Neutrophil (primary cell): ENCODE measurements around the gene FBRSL1.
"Not testable (repeated sequence)": the region's sequence is repeated elsewhere in the genome, so short reads cannot be mapped to it uniquely, and the experiment has no call there.

Experiments
- H3K27ac ChIP-seq: fragments of 200-600 bp; sonication (generic); 2 replicates; pipeline ENCODE4 v1.5.1; 2016; ENCODE audit warnings: mild to moderate bottlenecking, moderate library complexity
- H3K27me3 ChIP-seq: fragments of 200-600 bp; sonication (generic); 2 replicates; pipeline ENCODE4 v1.6.0; 2016; ENCODE audit warnings: mild to moderate bottlenecking
- H3K36me3 ChIP-seq: fragments of 200-600 bp; sonication (generic); 2 replicates; pipeline ENCODE4 v1.5.1; 2017
- H3K4me1 ChIP-seq, 2 experiments: fragments of 200-600 bp in 1 of 2; sonication (generic) in 1 of 2; 1 replicate in 1 of 2; 2 replicates in 1 of 2; pipeline versions ENCODE4 v1.5.1 to v1.6.1; 2013 to 2016; ENCODE audit warnings: low read depth in 1 of 2, low read length in 1 of 2, mild to moderate bottlenecking in 1 of 2, moderate library complexity in 1 of 2; ENCODE audit not compliant: control insufficient read depth in 1 of 2, insufficient read depth in 1 of 2
- H3K4me3 ChIP-seq, 2 experiments: fragments of 200-600 bp in 1 of 2; sonication (generic) in 1 of 2; 1 replicate in 1 of 2; 2 replicates in 1 of 2; pipeline ENCODE4 v1.5.1; 2013 to 2016; ENCODE audit warnings: low read depth in 1 of 2, low read length in 1 of 2, mild to moderate bottlenecking in 1 of 2, moderate library complexity in 1 of 2
- H3K9me3 ChIP-seq: fragments of 200-600 bp; sonication (generic); 2 replicates; pipeline ENCODE4 v1.5.1; 2016
- CTCF ChIP-seq: fragments of 200-600 bp; sonication (generic); IDR thresholded peaks from 2 replicates; pipeline ENCODE4 v1.5.1; 2016; ENCODE audit warnings: antibody characterized with exemption

The FBRSL1 gene

GRCh38 chr12:132471858-132472255 lies 18.1 kb upstream of the FBRSL1 start:
- no peaks in the 10 kb centered on the region for H3K36me3 ChIP-seq
- H3K9me3 ChIP-seq, result no peaks in the 10 kb centered on the region
- no peak overlapping the region for H3K4me3 ChIP-seq
- no peak for TF ChIP-seq CTCF
- peaks cover 50% of the 10 kb centered on the region for H3K27me3 ChIP-seq
- H3K27ac ChIP-seq, result no peak overlapping the region
- peaks cover 4 to 5% of the 10 kb centered on the region in 2 experiments for H3K4me1 ChIP-seq

DNA sequence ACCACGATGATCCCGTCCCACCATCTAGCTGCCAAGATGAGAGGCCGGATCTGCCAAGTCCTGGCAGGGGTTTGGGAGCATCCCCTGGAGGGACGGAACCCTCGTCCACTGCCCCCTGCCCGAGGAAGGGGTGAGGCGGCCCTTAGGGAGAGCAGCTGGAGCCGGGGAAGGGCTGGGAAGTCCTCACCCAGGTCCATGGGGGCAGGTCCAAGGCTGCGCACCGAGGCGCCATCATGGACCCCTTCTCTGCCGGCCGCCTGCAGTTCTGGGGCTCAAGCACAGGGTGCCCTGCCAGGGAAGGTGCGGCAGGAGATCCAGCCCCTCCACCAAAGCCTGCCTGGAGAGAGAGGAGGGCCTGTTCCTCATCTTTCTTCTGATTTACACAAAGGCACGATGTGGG lies 17.6 kb upstream of the FBRSL1 start:
- Histone ChIP-seq H3K4me1 (peaks cover 4 to 5% of the 10 kb centered on the region in 2 experiments), H3K9me3 (no peaks in the 10 kb centered on the region), H3K27ac (no peak overlapping the region), H3K27me3 (peaks cover 50% of the 10 kb centered on the region), H3K4me3 (no peak overlapping the region), H3K36me3 (no peaks in the 10 kb centered on the region)
- TF ChIP-seq CTCF, result no peak

GRCh38 chr12:132474237-132474741 lies 15.7 kb upstream of the FBRSL1 start:
- TF ChIP-seq CTCF, result no peak
- no peak overlapping the region for H3K27ac ChIP-seq
- no peaks in the 10 kb centered on the region for H3K36me3 ChIP-seq
- no peak overlapping the region for H3K4me3 ChIP-seq
- H3K4me1 ChIP-seq, result peaks cover 4 to 5% of the 10 kb centered on the region in 2 experiments
- peaks cover 36% of the 10 kb centered on the region for H3K27me3 ChIP-seq
- H3K9me3 ChIP-seq, result no peaks in the 10 kb centered on the region

- H3K4me3 ChIP-seq, H3K27ac ChIP-seq, H3K4me1 ChIP-seq, H3K9me3 ChIP-seq, H3K36me3 ChIP-seq: not testable (repeated sequence)
- peaks cover 34% of the 10 kb centered on the region for H3K27me3 ChIP-seq
These were observed 15.1 kb upstream of the FBRSL1 start for GRCh38 chr12:132474799-132475303.

DNA sequence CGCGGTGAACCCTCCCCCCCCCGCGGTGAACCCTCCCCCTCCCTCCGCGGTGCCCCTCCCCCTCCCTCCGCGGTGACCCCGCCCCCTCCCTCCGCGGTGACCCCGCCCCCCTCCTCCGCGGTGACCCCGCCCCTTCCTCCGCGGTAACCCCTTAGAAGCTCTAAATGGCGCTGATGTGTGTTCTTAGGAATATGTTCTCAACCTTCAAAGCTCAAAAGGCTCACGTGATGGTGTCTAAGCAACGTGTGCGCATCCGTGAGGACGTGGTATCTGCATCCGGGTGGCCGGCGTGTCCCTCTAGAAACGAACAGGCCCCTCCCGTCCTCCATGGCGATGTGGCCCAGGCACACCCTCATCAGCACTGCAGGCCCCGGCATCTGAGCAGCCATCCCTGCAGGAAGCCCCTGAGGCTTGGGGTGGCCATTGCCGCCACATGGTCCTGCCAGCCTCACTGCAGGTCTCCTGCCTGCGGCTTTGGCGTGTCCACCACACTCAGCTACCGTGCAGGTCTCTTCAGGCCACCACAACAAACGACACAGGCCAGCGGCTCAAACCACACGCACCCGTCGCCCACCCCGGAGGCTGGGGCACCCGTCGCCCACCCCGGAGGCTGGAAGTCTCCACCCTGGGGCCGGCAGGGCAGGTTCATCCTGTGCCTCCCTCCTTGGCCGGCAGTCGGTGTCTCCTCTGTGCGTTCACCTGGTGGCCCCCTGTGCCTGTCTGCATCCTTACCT lies 14.5 kb upstream of the FBRSL1 start:
- TF ChIP-seq CTCF, result no peak
- peaks cover 4 to 5% of the 10 kb centered on the region in 2 experiments for H3K4me1 ChIP-seq
- H3K9me3 ChIP-seq, result no peaks in the 10 kb centered on the region
- H3K27me3 ChIP-seq, result peaks cover 30% of the 10 kb centered on the region
- no peak overlapping the region for H3K27ac ChIP-seq
- H3K36me3 ChIP-seq, result no peaks in the 10 kb centered on the region
- H3K4me3 ChIP-seq, result no peak overlapping the region

GRCh38 chr12:132476038-132476414 lies 13.9 kb upstream of the FBRSL1 start:
- Histone ChIP-seq H3K27ac (no peak overlapping the region), H3K4me3 (no peak overlapping the region), H3K36me3 (no peaks in the 10 kb centered on the region), H3K9me3 (no peaks in the 10 kb centered on the region), H3K27me3 (peaks cover 32% of the 10 kb centered on the region), H3K4me1 (peaks cover 2 to 6% of the 10 kb centered on the region in 2 experiments)
- TF ChIP-seq CTCF, result no peak
